Transverse colon (tissue), 4 donors: ENCODE results near the gene CLIP1. TPM values are rescaled to one million over a fixed set of nuclear protein-coding genes. Genes with fewer than 3 reads are reported as not detected.
"Not testable (repeated sequence)": the region's sequence is repeated elsewhere in the genome, so short reads cannot be mapped to it uniquely, and the experiment has no call there.

ENCODE experiments used
- DNase-seq: peaks from one replicate; pipeline ENCODE4 v3.0.0-alpha.2; 2019
- H3K27ac ChIP-seq, 4 donors: fragments of 200-600 bp; sonication (generic); 2 replicates each; pipeline ENCODE4 v1.5.1; 2016 to 2018; ENCODE audit warnings: inconsistent platforms in 4 of 4
- H3K27me3 ChIP-seq: fragments of 200-600 bp; sonication (generic); 2 replicates; pipeline ENCODE4 v1.5.1; 2017; ENCODE audit warnings: inconsistent platforms
- H3K36me3 ChIP-seq, 4 donors: fragments of 200-600 bp; sonication (generic); 2 replicates each; pipeline ENCODE4 v1.5.1; 2017 to 2019; ENCODE audit warnings: inconsistent platforms in 4 of 4
- H3K4me1 ChIP-seq, 4 donors: fragments of 200-600 bp; sonication (generic); 2 replicates each; pipeline ENCODE4 v1.5.1; 2017 to 2020; ENCODE audit warnings: inconsistent platforms in 4 of 4
- H3K4me3 ChIP-seq, 4 donors: fragments of 200-600 bp; sonication (generic); 1 replicate in 1 of 4; 2 replicates in 3 of 4; pipeline versions ENCODE4 v1.5.1 to v1.6.1; 2017 to 2019; ENCODE audit warnings: inconsistent platforms in 4 of 4
- H3K9me3 ChIP-seq, 2 donors: fragments of 200-600 bp; sonication (generic); 2 replicates each; pipeline ENCODE4 v1.5.1; 2017 to 2019; ENCODE audit warnings: inconsistent platforms in 2 of 2
- CTCF ChIP-seq, 5 experiments: fragments of 200-600 bp in 3 of 5; fragments of 450-650 bp in 2 of 5; sonication (generic) in 3 of 5; IDR thresholded peaks; 1 replicate in 2 of 5; 2 replicates in 3 of 5; pipeline ENCODE4 v1.5.1; 2016 to 2017; ENCODE audit warnings: antibody characterized with exemption in 5 of 5, inconsistent platforms in 3 of 5, mild to moderate bottlenecking in 2 of 5, moderate library complexity in 1 of 5
- EP300 ChIP-seq: sonication (generic); formaldehyde crosslinking; IDR thresholded peaks from one replicate; pipeline ENCODE4 v1.6.1; 2017; ENCODE audit warnings: antibody characterized with exemption, low read depth
- POLR2A ChIP-seq: fragments of 450-650 bp; IDR thresholded peaks from one replicate; pipeline ENCODE4 v1.6.1; 2016; ENCODE audit warnings: antibody characterized with exemption, mild to moderate bottlenecking, moderate library complexity
- POLR2AphosphoS5 ChIP-seq, 3 donors: sonication (generic); formaldehyde crosslinking; IDR thresholded peaks; one replicate each; pipeline ENCODE4 v1.6.1; 2016; ENCODE audit warnings: antibody characterized with exemption in 3 of 3
- WGBS, 2 donors: methylation state at CpG; one replicate each; pipeline ENCODE4 v1.1.5; 2018; ENCODE audit warnings: low coverage in 1 of 2; 5-methylcytosine and 5-hydroxymethylcytosine counted together
- in situ Hi-C, 4 donors: fragments of 200-750 bp; cut with MboI; loops; one replicate each; pipeline versions ENCODE4 v1.15.0 to v1.15.1; 2017; ENCODE audit warnings: low sequenced_read_pairs in 3 of 4, low pct_ligation_motif_present in 1 of 4, low pct_unique_long_range_greater_than_20kb in 1 of 4
- intact Hi-C: fragments of 100-400 bp; cut with DNase I; formaldehyde crosslinking; loops from one replicate; pipeline ENCODE4 v1.15.1; 2023; ENCODE audit warnings: low total_unique reads
- total RNA-seq, 4 donors: library from RNA; depleted of rRNA; stranded (reverse); fragments of >200 nt; gene quantifications; one replicate each; pipeline ENCODE4 v1.1.0, GENCODE V29; 2016

Gene CLIP1
- total RNA-seq, 4 donors from 2014 or later, result 49.2 to 111 (median 88.6) TPM

- intact Hi-C loops (no loop called here), in situ Hi-C loops (no loop called here)
- WGBS, 2 donors, result 0% methylated on average over 30 of the region's 39 CpGs; no CpG with 5 or more reads in 1 of the 2 donors
- peak overlapping the region; percentile 92 to 100 (median 100) for H3K27ac ChIP-seq
- TF ChIP-seq POLR2AphosphoS5 (IDR thresholded peaks at IDR 0.05), result peak in 1 of 3 donors; percentile 8
- no peak for TF ChIP-seq POLR2A
- peaks cover 21 to 45% (median 34%) of the 10 kb centered on the region in 4 donors for H3K4me1 ChIP-seq
- H3K27me3 ChIP-seq, result no peaks in the 10 kb centered on the region
- H3K36me3 ChIP-seq, result no peaks in the 10 kb centered on the region
- peak; percentile 39 for DNase-seq
- H3K9me3 ChIP-seq, result no peaks in the 10 kb centered on the region
- peak overlapping the region; percentile 46 to 98 (median 56) for H3K4me3 ChIP-seq
Observed at GRCh38 chr12:122422730-122423257, 325 bp upstream of the CLIP1 start.

DNA sequence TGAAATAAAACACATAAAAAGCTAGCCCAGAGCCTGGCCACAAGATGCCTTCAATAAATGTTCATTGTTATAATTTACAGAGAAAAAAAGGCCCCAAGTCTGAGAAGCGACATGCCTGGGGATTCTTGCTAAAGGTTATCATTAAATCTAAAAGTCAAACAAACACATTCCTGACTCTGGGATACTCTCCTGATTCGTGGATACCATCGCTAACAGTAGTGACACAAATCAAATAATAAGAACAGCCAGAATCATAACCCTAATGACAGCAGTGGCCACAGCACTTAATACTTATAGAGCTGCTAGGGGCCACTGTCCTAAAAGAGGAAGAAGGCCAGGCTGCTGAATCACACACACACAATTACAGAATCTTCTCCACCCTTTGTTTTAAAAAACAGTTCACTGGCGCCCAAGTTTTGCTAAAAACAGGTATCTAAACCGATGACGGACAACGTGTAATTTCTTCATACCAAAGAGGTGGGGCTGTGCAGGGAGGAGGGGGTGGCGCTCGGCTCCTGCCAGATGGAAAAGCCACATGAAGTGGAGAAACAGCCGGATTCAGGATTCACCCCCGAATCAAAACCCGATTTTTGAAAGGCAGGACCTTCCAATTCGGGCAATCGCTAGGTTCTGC is 1.2 kb downstream of the CLIP1 start:
- peak; percentile 52 for DNase-seq
- 4 to 7% methylated on average over 3 to 14 of the region's 14 CpGs for WGBS, 2 donors

DNA sequence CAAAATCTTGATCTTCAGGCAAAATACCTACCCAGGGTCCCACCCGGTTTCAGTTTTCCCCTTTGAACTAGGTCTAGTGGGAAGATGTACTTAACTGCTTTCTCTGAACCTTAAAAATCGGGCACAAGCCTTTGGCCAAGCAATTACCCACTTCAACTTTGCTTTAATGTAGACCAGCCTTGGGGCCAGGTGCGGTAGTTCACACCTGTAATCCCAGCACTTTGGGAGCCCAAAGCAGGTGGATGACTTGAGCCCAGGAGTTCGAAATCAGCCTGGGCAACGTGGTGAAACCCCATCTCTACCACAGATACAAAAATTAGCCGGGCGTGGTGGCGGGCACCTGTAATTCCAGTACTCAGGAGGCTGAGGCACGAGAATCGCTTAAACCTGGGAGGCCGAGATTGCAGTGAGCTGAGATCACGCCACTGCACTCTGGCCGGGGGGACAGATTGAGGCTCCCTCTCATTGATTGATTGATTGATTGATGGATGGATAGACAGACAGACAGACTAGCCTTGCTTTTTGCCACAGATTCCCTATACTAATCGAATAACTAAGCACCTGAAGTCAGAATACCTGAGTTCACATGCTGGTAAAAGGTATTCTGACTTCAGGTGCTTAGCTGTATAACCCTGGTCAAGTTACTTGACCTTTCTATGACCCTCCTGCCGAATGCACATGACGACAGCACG is 1.9 kb downstream of the CLIP1 start:
- Histone ChIP-seq H3K4me3 (peak overlapping the region in 3 of 4 donors; percentile 97 to 100 (median 98)), H3K36me3 (no peaks in the 10 kb centered on the region), H3K4me1 (peaks cover 24 to 54% (median 37%) of the 10 kb centered on the region in 4 donors), H3K27me3 (no peaks in the 10 kb centered on the region), H3K9me3 (no peaks in the 10 kb centered on the region), H3K27ac (peak overlapping the region; percentile 97 to 100 (median 100))
- DNase-seq, result no peak
- intact Hi-C loops (no loop called here), in situ Hi-C loops (no loop called here)
- 71% methylated on average over 7 to 17 of the region's 17 CpGs for WGBS, 2 donors
- TF ChIP-seq EP300 (no peak), POLR2AphosphoS5 (IDR thresholded peaks at IDR 0.05) (no peak), CTCF (IDR thresholded peaks at IDR 0.05) (no peak), POLR2A (no peak)

More for the DNA sequence above, 1.2 kb downstream of the CLIP1 start:
- TF ChIP-seq CTCF (IDR thresholded peaks at IDR 0.05) (no peak), POLR2AphosphoS5 (IDR thresholded peaks at IDR 0.05) (peak in 1 of 3 donors; percentile 17), EP300 (no peak), POLR2A (no peak)
- Histone ChIP-seq H3K27ac (peak overlapping the region; percentile 97 to 100 (median 100)), H3K4me1 (peaks cover 21 to 48% (median 36%) of the 10 kb centered on the region in 4 donors), H3K4me3 (peak overlapping the region; percentile 80 to 100 (median 98)), H3K36me3 (no peaks in the 10 kb centered on the region), H3K27me3 (no peaks in the 10 kb centered on the region), H3K9me3 (no peaks in the 10 kb centered on the region)
- in situ Hi-C loops (no loop called here), intact Hi-C loops (no loop called here)

DNA sequence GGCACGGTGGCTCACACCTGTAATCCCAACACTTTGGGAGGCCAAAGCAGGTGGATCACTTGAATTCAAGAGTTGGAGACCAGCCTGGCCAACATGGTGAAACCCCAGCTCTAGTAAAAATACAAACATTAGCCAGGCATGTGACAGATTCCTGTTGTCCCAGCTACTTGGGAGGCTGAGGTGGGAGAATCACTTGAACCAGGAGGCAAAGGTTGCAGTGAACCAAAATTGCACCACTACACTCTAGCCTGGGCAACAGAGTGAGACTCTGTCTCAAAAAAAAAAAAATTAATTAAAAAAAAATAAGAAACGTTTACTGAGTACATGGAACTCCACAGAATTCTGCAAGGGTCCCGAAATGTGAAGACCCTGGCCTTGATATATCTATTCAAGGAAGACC is 3.4 kb downstream of the CLIP1 start:
- H3K36me3 ChIP-seq, DNase-seq, H3K9me3 ChIP-seq, H3K27me3 ChIP-seq, in situ Hi-C loops, H3K4me3 ChIP-seq, intact Hi-C loops: not testable (repeated sequence)
- peaks cover 24 to 56% (median 37%) of the 10 kb centered on the region in 4 donors for H3K4me1 ChIP-seq
- WGBS, 2 donors, result 89 to 94% methylated on average over 2 to 3 of the region's 3 CpGs
- peak overlapping the region; percentile 33 to 100 (median 98) for H3K27ac ChIP-seq

- WGBS, 2 donors, result 76 to 85% methylated on average over 6 to 7 of the region's 7 CpGs
- H3K9me3 ChIP-seq, DNase-seq, in situ Hi-C loops, H3K27me3 ChIP-seq, intact Hi-C loops, H3K4me3 ChIP-seq, H3K36me3 ChIP-seq: not testable (repeated sequence)
- H3K27ac ChIP-seq, result peak overlapping the region in 2 of 4 donors; percentile 23 to 97
- peaks cover 17 to 66% (median 33%) of the 10 kb centered on the region in 4 donors for H3K4me1 ChIP-seq
Observed at GRCh38 chr12:122415665-122416064, 6.8 kb downstream of the CLIP1 start.
